Calu3 (cell line): ENCODE measurements around the gene HMGB2. TPM values are rescaled to one million over a fixed set of nuclear protein-coding genes. Genes with fewer than 3 reads are reported as not detected.

ENCODE experiments used
- BruUV-seq: library from RNA; stranded (reverse); fragments of 400-500 nt; replicated peaks from 2 replicates; lab custom pipeline; 2021; lab: Mats Ljungman, UMichigan
- CTCF ChIA-PET: fragments of 300-600 bp; sonication (Branson Sonifier 250); formaldehyde crosslinking; loops from one replicate; lab custom pipeline; 2022; ENCODE audit warnings: antibody characterized with exemption; lab: Charles Lee
- DNase-seq: peaks from one replicate; pipeline ENCODE4 v3.0.0; 2022
- H3K27ac Mint-ChIP-seq: one replicate; pipeline ENCODE4 v1.8.0; 2022; ENCODE audit warnings: mixed read lengths; ENCODE audit not compliant: unreplicated experiment
- H3K27me3 Mint-ChIP-seq: one replicate; pipeline ENCODE4 v1.8.0; 2022; ENCODE audit warnings: mixed read lengths; ENCODE audit not compliant: unreplicated experiment
- H3K36me3 Mint-ChIP-seq: one replicate; pipeline ENCODE4 v1.8.0; 2022; ENCODE audit warnings: mild to moderate bottlenecking, moderate library complexity, mixed read lengths; ENCODE audit not compliant: insufficient read depth, unreplicated experiment
- H3K4me1 Mint-ChIP-seq: one replicate; pipeline ENCODE4 v1.8.0; 2022; ENCODE audit warnings: mild to moderate bottlenecking, low read depth, mixed read lengths; ENCODE audit not compliant: unreplicated experiment
- H3K4me3 Mint-ChIP-seq: one replicate; pipeline ENCODE4 v1.8.0; 2022; ENCODE audit warnings: mild to moderate bottlenecking, low read depth, moderate library complexity, mixed read lengths; ENCODE audit not compliant: unreplicated experiment
- H3K9me3 Mint-ChIP-seq: one replicate; pipeline ENCODE4 v1.8.0; 2022; ENCODE audit warnings: low read depth, mixed read lengths; ENCODE audit not compliant: unreplicated experiment
- intact Hi-C: fragments of 100-400 bp; cut with micrococcal nuclease; formaldehyde crosslinking; loops from one replicate; pipeline ENCODE4 v1.10.0; 2022; ENCODE audit not compliant: unreplicated experiment
- total RNA-seq: library from RNA; stranded (reverse); gene quantifications from 2 replicates; pipeline ENCODE4 v1.2.3, GENCODE V29; 2022
- TF ChIP-seq, protein P1 (sequence below): fragments of 200-600 bp; IDR thresholded peaks from one replicate; pipeline ENCODE4 v1.8.0; 2022; ENCODE audit warnings: antibody characterized with exemption; ENCODE audit not compliant: unreplicated experiment

The HMGB2 gene
- total RNA-seq, 1 experiment from 2014 or later: 128 TPM

- Mint-ChIP-seq H3K36me3 (no peaks in the 10 kb centered on the region), H3K4me1 (no peaks in the 10 kb centered on the region), H3K4me3 (no peak overlapping the region), H3K27ac (no peak overlapping the region), H3K27me3 (no peaks in the 10 kb centered on the region), H3K9me3 (no peaks in the 10 kb centered on the region)
- no TSS peak for BruUV-seq
- TF ChIP-seq, protein P1, sequence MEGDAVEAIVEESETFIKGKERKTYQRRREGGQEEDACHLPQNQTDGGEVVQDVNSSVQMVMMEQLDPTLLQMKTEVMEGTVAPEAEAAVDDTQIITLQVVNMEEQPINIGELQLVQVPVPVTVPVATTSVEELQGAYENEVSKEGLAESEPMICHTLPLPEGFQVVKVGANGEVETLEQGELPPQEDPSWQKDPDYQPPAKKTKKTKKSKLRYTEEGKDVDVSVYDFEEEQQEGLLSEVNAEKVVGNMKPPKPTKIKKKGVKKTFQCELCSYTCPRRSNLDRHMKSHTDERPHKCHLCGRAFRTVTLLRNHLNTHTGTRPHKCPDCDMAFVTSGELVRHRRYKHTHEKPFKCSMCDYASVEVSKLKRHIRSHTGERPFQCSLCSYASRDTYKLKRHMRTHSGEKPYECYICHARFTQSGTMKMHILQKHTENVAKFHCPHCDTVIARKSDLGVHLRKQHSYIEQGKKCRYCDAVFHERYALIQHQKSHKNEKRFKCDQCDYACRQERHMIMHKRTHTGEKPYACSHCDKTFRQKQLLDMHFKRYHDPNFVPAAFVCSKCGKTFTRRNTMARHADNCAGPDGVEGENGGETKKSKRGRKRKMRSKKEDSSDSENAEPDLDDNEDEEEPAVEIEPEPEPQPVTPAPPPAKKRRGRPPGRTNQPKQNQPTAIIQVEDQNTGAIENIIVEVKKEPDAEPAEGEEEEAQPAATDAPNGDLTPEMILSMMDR: no peak
- CTCF ChIA-PET: no interaction called here
- intact Hi-C loops: no loop called here
- DNase-seq: no peak
These were observed 28.5 kb upstream of the HMGB2 start for GRCh38 chr4:173362666-173363065.

DNA sequence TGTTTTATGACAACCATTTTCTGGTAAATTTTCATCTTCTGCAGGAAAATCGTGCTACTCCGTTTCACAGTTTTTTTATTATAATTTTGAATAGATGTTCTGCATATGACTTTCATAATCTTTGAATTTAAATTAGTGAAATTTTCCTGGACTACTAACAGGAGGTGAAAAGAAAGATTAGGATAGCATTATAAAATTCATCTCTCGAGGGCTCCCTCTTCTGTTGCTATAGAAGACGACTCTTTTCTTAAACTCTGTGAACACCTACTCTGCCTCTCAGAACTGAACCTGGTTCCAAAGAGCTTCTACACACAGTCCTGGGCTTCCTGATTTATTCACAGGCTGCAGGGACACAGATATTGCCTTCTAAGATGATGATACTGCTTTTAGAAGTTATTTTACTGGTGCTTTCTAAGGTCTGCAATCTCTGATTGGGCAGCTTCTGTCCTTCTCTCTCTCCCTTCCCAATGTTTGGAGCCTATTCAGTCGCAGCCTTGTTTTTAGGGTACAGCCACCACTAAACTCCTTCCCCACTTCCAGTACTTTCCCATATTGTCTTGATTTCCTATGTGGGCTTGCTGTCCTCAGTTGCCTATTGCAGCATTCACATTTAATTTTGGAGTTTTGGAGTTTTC is 26.5 kb upstream of the HMGB2 start:
- CTCF ChIA-PET: interaction anchor here (1.1 kb wide), 1 partner anchor 25 kb away, joined by 3 read pairs; no protein-coding TSS in a partner anchor
- Mint-ChIP-seq H3K4me3 (no peak overlapping the region), H3K27ac (no peak overlapping the region), H3K9me3 (no peaks in the 10 kb centered on the region), H3K36me3 (no peaks in the 10 kb centered on the region), H3K4me1 (no peaks in the 10 kb centered on the region), H3K27me3 (no peaks in the 10 kb centered on the region)
- TF ChIP-seq, protein P1: no peak
- no TSS peak for BruUV-seq
- DNase-seq: no peak
- intact Hi-C loops: no loop called here

- H3K4me1 Mint-ChIP-seq: no peaks in the 10 kb centered on the region
- intact Hi-C loops: no loop called here
- H3K4me3 Mint-ChIP-seq: no peak overlapping the region
- BruUV-seq: no TSS peak
- CTCF ChIA-PET: no interaction called here
- TF ChIP-seq, protein P1: no peak
- no peaks in the 10 kb centered on the region for H3K9me3 Mint-ChIP-seq
- H3K27ac Mint-ChIP-seq: no peak overlapping the region
- no peaks in the 10 kb centered on the region for H3K27me3 Mint-ChIP-seq
- H3K36me3 Mint-ChIP-seq: no peaks in the 10 kb centered on the region
- DNase-seq: no peak
These were observed 23.8 kb upstream of the HMGB2 start for GRCh38 chr4:173357939-173358338.

DNA sequence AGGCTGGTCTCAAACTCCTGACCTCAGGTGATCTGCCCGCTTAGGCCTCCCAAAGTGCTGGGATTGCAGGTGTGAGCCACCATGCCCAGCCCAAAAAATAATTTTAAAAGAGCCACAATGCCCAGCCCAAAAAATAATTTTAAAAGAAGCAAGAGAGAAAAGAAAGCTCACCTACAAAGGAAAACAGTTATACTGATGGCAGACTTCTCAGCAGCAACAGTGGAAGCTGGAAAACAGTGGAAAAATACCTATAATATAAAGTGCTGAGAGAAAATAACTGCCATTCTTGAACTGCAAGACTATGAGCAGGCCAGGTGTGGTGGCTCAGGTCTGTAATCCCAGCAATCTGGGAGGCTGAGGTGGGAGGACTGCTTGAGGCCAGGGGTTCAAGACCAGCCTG is 13.3 kb upstream of the HMGB2 start:
- CTCF ChIA-PET: no interaction called here
- H3K27ac Mint-ChIP-seq: no peak overlapping the region
- TF ChIP-seq, protein P1: no peak
- BruUV-seq: no TSS peak
- no peaks in the 10 kb centered on the region for H3K36me3 Mint-ChIP-seq
- H3K27me3 Mint-ChIP-seq: no peaks in the 10 kb centered on the region
- intact Hi-C loops: no loop called here
- DNase-seq: no peak
- no peaks in the 10 kb centered on the region for H3K4me1 Mint-ChIP-seq
- no peaks in the 10 kb centered on the region for H3K9me3 Mint-ChIP-seq
- no peak overlapping the region for H3K4me3 Mint-ChIP-seq
